EH (cell line): ENCODE results near the gene GABRB3.

Experiments used
- DNase-seq: peaks from one replicate; pipeline ENCODE4 v3.0.0-alpha.2; 2015; ENCODE audit warnings: low read depth

The GABRB3 gene

GRCh38 chr15:26628879-26629529 is 143.9 kb downstream of the GABRB3 start:
- DNase-seq, result peak; percentile 84

GRCh38 chr15:26628071-26628470 is 144.8 kb downstream of the GABRB3 start:
- DNase-seq, result no peak

GRCh38 chr15:26624128-26624527 is 148.7 kb downstream of the GABRB3 start:
- DNase-seq, result no peak

- no peak for DNase-seq
Measured at GRCh38 chr15:26623071-26623470, 149.8 kb downstream of the GABRB3 start.

GRCh38 chr15:26621816-26622215 is 151.1 kb downstream of the GABRB3 start:
- DNase-seq, result no peak

GRCh38 chr15:26620528-26621458 is 152.1 kb downstream of the GABRB3 start:
- DNase-seq, result no peak

- DNase-seq, result no peak
Measured at GRCh38 chr15:26615927-26616302, 157.0 kb downstream of the GABRB3 start.

- DNase-seq, result no peak
Measured at GRCh38 chr15:26615188-26615926, 157.5 kb downstream of the GABRB3 start.

- DNase-seq, result no peak
Measured at GRCh38 chr15:26614734-26615133, 158.1 kb downstream of the GABRB3 start.

GRCh38 chr15:26598704-26599103 is 174.2 kb downstream of the GABRB3 start:
- no peak for DNase-seq

GRCh38 chr15:26595611-26596010 is 177.3 kb downstream of the GABRB3 start:
- no peak for DNase-seq

- DNase-seq, result no peak
Measured at GRCh38 chr15:26590676-26591075, 182.2 kb downstream of the GABRB3 start.

- no peak for DNase-seq
Measured at GRCh38 chr15:26582840-26583239, 190.0 kb downstream of the GABRB3 start.

GRCh38 chr15:26580943-26581342 is 191.9 kb downstream of the GABRB3 start:
- no peak for DNase-seq

- DNase-seq, result peak; percentile 6
Measured at GRCh38 chr15:26572602-26573350, 200.1 kb downstream of the GABRB3 start.

- DNase-seq, result no peak
Measured at GRCh38 chr15:26571346-26571745, 201.5 kb downstream of the GABRB3 start.

- no peak for DNase-seq
Measured at GRCh38 chr15:26565542-26565941, 207.3 kb downstream of the GABRB3 start.

GRCh38 chr15:26564361-26564760 is 208.5 kb downstream of the GABRB3 start:
- DNase-seq, result no peak

- no peak for DNase-seq
Measured at GRCh38 chr15:26562336-26562735, 210.5 kb downstream of the GABRB3 start.

GRCh38 chr15:26561896-26562295 is 211.0 kb downstream of the GABRB3 start:
- DNase-seq, result no peak

GRCh38 chr15:26561130-26561529 is 211.7 kb downstream of the GABRB3 start:
- DNase-seq, result no peak

- DNase-seq, result no peak
Measured at GRCh38 chr15:26555898-26556297, 217.0 kb downstream of the GABRB3 start.
